Fibroblast of skin of abdomen (primary cell): ENCODE measurements around the gene TENM4.
"Not testable (repeated sequence)": the region's sequence is repeated elsewhere in the genome, so short reads cannot be mapped to it uniquely, and the experiment has no call there.

Experiments
- DNase-seq: peaks from one replicate; pipeline ENCODE4 v3.0.0-alpha.2; 2013

TENM4 gene

GRCh38 chr11:78995171-78995570 is 445.7 kb downstream of the TENM4 start:
- no peak for DNase-seq

DNA sequence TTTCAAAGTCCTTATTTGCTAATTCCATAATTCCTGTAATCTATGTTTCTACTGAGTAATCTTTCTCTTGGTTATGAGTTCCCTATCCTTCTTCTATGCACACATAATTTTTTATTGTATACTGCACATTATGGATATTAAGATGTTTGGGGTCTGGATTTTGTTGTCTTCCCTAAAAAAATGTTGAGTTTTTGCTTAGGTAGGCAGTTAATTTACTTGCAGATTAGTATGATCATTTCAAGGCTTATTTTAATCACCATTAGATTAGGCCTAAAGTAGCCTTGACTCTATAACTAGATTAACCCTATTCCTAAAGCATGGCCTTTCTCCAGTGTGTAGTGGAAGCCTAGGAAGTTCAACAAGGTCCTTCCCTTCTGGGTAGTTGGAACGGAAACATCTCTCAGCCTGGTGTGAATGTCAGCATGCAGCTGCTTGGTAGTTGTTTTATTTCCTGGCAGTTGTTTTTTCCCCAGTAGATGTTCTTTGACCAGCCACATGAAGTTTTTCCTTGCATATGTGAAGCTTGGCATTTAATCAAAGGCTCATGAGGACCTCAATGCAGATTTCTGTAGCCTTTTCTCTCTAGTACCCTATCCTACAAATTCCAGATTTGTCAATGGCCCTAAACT is 446.9 kb downstream of the TENM4 start:
- no peak for DNase-seq

GRCh38 chr11:78991681-78992080 is 449.1 kb downstream of the TENM4 start:
- no peak for DNase-seq

- no peak for DNase-seq
Observed at GRCh38 chr11:78990261-78990660, 450.6 kb downstream of the TENM4 start.

DNA sequence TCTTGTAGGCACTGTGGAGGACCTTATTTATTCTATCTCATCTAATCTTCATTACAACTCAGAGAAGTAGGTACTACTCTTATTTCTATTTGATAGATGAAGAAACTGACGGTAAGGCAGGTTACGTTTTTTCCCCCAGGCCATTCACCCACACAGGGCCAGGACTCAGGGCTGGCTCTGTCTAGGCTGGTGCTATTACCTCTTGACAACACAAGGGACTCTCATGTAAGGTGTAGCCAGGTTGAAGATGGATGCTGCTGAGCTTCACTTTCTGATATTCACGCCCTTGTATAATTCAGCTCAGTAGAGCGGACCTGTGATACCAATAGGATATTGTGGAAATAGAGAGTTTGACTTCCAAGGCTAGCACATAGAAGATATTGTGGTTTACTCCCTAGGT is 453.1 kb downstream of the TENM4 start:
- no peak for DNase-seq

DNA sequence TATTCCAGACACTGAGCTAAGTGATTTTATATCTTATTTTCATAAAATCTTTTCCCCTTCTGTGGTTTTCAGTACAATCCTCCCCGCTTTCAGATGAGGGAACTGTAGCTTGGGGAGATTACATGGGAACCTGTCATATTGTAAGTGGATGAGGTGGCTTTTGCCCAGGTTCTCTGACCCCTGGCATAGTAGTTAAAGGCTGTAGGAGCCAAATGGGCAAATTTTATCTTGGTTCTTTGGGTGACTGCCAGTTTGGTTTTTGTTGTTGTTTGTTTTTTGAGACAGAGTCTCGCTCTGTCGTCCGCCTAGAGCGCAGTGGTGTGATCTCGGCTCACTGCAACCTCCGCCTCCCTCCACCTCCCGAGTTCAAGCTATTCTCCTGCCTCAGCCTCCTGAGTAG is 454.5 kb downstream of the TENM4 start:
- no peak for DNase-seq

GRCh38 chr11:78985663-78986062 is 455.2 kb downstream of the TENM4 start:
- no peak for DNase-seq

DNA sequence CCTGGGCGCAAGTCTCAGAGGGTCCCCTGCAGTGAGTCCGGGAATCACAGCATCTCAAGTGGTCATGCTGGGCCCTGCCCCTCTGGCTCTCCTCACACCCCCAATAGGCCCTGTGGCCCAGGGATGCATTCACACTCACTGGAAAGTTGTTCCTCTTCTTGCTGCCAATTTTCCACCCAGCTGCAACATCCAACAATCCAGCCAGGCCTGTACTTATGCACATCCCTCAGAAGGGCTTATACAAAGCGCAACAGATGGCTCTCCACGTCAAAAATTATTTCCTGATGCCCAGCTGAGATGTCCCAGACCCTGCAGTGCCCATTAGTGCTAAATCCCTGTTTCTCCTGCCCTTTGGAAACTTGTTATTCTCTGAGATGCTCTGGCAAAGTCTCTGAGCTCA is 458.4 kb downstream of the TENM4 start:
- no peak for DNase-seq

- DNase-seq = no peak
Observed at GRCh38 chr11:78981153-78981552, 459.7 kb downstream of the TENM4 start.

GRCh38 chr11:78978831-78979230 is 462.0 kb downstream of the TENM4 start:
- no peak for DNase-seq

DNA sequence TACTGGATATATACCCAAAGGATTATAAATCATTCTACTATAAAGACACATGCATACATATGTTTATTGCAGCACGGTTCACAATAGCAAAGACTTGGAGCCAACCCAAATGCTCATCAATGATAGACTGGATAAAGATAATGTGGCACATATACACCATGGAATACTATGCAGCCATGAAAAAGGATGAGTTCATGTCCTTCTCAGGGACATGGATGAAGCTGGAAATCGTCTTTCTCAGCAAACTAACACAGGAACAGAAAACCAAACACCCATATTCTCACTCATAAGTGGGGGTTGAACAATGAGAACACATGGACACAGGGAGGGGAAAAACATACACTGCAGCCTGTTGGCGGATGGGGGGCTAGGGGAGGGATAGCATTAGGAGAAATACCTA is 463.0 kb downstream of the TENM4 start:
- DNase-seq = not testable (repeated sequence)

DNA sequence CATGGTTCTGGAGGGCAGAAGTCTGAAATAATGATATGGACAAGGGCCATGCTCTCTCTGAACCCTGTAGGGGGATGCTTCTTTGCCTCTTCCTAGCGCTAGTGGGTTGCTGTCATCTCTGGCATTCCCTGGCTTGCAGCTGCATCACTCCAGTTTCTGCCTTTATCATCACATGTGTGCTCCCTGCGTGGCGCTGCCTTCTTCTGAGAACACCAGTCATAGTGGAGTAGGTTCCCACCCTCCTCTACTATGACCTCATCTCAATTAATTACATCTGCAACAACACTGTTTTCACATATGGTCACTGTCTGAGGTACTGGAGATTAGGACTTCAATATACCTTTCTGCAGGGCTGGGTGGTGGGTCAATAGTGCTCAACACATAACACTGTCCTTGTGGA is 463.8 kb downstream of the TENM4 start:
- no peak for DNase-seq

DNA sequence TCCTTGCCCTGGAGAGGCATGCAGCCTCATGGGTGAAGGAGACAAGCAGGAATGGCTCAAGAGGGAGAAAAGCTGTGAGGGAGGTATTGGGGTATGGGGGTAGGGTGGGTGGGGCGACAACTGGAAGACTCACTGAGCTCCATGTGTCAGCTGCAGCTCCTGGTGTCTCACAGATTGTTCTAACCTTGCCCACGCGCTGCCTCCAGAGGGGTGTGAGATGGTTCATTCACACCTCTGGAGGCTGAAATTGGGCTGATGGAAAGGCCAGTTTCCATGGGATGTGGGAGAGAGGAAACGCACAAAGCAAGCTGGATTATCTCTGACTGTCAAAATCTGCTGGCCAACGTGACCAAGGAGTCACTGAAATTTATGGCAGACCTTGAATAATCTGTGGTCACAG is 465.7 kb downstream of the TENM4 start:
- no peak for DNase-seq

DNA sequence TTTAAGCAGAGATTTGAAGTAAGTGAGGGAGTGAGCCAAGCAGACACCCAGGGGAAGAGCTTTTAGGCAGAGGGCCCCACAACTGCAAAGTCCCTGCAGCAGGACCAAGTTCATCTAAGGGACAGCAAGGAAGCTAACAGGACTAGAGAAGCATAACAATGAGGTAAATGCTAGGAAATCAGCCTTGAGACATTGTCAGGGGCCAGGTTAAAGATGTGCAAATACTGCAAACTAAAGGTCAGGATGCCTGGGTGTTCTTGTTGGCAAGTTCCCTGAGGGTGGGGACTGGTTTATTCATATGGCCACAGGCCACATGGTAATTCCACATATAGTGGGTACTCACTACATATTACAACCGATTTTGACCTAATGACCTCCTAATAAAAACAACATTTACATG is 467.0 kb downstream of the TENM4 start:
- DNase-seq = no peak

DNA sequence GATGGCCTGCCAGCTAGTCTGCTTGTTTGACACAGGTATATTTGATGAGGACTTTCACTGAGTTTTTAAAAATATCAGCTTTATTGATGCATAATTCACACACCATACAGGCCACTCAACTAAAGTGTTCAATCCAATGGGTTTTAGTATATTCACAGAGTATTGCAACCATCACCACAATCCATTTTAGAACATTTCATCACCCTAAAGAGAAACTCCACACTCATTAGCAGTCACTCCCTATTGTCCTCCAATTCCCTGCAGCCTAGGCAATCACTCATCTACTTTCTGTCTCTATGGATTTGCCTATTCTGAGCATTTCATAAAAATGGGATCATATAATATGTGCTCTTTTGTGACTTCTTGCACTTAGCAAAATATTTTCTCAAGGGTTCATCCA is 468.2 kb downstream of the TENM4 start:
- no peak for DNase-seq

DNA sequence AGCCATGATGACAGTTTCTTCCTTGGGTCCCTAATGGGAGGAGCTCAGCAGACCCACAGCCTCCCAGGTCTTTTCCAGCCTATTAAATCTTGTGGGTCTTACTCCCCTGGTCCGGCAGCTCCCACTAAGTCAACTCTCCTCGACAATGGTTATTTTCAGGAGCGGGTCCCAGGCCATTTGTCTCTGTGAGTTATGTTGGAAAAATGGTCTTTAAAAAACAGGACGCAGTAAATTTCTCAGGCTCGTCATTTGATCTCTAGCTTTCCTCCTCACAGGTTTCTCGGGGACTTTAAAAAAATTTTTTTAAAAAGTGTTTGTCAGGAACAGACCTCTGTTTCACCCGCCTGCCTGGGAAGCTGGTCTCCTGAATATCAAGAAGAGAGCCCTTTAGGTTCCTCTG is 468.7 kb downstream of the TENM4 start:
- DNase-seq = no peak

DNA sequence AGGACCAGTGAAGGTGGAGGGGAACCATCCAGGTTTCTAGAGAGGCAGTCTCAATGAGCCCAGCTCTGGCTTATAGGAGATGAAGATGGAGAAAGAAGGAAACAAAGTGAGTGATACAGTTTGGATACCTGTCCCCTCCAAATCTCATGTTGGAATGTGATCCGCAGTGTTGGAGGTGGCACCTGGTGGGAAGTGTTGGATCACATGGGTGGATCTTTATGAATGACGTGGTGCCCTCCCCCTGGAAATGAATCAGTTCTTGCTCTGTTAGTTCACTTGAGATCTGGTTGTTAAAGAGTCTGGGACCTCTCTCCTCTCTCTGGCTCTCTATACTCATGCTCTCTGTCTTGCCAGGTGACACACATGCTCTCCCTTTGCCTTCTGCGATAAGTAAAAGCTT is 473.0 kb downstream of the TENM4 start:
- DNase-seq = no peak

- no peak for DNase-seq
Observed at GRCh38 chr11:78965432-78965831, 475.4 kb downstream of the TENM4 start.

- DNase-seq = peak; percentile 53
Observed at GRCh38 chr11:78961937-78962701, 478.7 kb downstream of the TENM4 start.

GRCh38 chr11:78961247-78961646 is 479.6 kb downstream of the TENM4 start:
- DNase-seq = no peak

GRCh38 chr11:78958444-78958843 is 482.4 kb downstream of the TENM4 start:
- DNase-seq = no peak

DNA sequence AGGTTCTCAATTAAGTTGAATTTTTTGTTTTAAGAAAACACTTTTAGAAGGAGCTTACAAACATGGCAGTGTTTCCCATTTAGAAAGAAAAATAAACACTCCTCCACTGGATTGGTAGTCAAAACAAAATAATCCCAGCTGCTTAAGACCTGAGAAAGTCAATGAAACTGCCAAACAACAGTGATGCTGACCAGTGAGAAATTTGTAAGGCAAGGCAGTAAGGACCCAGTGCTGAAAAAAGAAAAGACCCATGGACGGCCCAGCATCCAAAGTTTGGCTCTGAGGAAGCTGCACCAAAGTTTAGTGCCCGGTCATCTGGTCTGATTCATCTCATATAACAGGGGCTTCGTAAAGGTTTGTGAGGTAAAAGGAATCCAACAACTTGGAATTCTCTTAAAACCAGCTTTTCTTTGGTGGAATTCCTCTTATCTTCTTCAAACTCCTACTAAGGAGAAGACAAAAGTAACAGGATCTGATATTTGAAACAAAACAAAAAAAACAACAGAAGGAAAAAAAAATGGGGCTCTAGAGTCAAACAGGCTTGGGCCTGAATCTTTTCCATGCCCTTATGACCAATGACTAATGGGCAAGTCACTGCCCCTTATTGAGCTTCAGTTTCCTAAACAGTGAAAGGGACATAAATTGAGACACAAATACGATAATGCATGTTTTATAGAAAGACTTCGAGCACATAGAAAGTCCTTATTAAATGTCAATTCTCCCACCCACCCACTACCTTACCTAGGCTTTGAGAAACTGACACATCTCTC is 483.2 kb downstream of the TENM4 start:
- no peak for DNase-seq

DNA sequence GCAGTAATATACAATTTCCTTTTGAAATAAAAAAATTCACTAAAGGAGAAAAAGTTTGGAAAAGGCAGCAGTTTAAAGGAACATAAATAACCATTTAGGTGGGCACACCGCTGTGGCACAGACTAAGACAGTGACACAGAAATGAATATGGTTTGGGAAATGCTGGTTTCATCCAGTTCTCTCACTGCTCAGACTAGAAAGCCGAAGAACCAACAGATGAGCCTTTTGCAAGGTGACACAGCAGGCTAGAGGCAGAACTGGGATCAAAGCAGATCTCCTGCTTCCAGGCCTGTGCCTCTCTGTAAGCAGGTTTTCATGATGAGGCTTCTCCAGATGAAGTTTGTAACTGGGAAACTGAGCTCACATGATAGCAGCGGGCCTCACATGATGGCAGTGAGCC is 486.1 kb downstream of the TENM4 start:
- DNase-seq = no peak

- no peak for DNase-seq
Observed at GRCh38 chr11:78954261-78954660, 486.6 kb downstream of the TENM4 start.
